Measurements from ENCODE around the gene HAAO.
"Not testable (repeated sequence)": the region's sequence is repeated elsewhere in the genome, so short reads cannot be mapped to it uniquely, and the experiment has no call there.

Gene HAAO

DNA sequence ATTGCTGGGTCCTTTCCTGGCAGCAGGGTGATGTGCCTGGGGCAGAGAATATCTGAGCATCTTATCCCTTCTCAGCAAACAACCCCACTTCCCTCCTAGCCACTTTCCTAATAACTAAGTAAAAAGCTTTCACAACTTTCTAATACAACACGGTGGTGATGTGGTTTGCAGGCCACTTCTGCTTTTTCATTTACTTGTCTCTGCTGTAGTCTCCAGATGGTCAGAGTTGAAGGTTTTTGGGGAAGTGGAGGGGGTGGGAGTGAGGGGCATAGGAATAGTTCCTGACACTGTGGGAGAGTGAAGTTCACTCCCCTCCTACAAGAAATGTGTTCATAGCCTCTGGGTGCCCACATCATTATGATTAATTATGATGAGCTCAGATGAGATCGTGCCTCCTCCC is 40.1 kb downstream of the HAAO start:
- no peak for DNase-seq (ENCODE audit: low read depth in 2 of 2)

DNA sequence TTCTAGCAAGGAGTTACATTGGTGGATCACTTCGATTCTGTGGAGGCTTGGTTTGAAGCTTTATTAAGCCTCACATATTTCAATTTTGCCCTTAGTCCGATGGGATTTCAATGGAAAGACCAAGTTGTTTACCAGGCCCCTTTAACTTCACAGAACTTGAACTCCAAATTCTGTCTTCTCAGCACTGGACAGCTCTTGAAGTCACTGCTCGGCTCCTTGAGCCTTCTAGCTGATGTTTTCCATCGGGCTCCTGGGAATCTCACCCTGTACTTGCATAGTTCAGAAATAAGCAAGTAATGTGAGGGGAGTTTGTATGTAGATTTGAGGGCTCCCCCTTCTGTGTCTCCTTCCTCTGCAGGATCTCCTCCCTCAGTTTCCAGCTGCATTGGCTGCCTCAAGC is 43.5 kb downstream of the HAAO start:
- DNase-seq (ENCODE audit: low read depth in 2 of 2), result no peak

DNA sequence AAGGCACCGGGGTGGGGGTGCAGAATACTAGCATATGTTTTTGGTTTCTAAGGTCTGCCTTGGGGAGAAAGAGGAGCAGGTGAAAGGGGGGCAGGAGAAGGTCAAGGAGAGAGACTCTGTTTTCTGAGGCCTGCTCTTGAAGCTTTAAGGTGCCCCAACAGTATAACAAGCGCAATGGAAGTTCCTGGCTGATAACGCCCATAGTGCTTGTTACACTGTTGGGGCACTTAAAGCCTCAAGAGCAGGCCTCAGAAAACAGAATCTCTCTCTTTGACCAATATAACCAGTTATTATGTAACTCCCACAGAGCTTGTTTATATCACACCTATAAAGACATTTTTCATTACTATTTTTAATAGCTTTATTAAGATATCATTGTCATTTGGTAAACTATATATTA is 45.0 kb downstream of the HAAO start:
- DNase-seq (ENCODE audit: low read depth in 2 of 2), result no peak

DNA sequence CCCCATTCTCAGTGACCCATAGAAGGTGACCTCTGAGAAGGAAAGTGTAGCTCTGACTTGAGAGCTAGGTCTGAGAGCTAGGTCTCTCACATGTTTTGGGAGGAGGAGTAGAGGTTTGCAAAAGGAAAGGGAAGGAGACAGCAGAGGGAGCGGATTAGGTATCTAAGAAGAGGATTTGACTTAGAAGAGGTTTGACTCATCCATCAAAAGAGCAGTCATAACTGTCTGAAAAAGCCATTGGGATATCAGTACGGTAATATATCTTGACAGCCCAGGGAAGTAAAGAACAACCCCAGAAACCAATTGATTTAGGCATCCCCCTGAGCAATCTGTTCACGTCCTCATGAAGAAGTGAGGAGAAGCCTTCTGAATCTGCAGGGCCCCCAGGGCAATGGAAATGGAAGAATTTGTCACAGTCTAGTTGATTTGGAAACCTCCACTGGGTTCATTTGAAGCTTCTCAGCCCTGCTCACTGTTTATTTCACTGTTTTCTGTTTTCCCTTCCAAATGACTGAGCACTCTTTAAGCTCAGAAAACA is 47.8 kb downstream of the HAAO start:
- DNase-seq (ENCODE audit: low read depth in 2 of 2), result no peak

DNA sequence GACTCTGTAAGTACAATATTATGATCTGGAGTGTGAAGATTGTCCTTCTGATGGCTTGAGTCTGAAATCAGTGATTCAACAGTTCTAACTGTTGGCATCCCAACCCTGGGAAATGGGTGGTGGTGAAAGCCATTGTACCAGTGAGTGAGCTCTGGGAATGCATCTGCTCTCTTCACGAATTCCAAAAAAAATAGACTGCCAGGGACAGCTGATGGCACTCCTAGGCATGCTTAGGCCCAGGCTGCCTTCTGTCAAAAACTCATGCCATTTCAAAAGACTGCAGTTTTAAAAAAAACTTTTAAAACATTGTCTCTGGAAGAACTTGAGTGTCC is 48.8 kb downstream of the HAAO start:
- no peak for DNase-seq (ENCODE audit: low read depth in 2 of 2)

DNA sequence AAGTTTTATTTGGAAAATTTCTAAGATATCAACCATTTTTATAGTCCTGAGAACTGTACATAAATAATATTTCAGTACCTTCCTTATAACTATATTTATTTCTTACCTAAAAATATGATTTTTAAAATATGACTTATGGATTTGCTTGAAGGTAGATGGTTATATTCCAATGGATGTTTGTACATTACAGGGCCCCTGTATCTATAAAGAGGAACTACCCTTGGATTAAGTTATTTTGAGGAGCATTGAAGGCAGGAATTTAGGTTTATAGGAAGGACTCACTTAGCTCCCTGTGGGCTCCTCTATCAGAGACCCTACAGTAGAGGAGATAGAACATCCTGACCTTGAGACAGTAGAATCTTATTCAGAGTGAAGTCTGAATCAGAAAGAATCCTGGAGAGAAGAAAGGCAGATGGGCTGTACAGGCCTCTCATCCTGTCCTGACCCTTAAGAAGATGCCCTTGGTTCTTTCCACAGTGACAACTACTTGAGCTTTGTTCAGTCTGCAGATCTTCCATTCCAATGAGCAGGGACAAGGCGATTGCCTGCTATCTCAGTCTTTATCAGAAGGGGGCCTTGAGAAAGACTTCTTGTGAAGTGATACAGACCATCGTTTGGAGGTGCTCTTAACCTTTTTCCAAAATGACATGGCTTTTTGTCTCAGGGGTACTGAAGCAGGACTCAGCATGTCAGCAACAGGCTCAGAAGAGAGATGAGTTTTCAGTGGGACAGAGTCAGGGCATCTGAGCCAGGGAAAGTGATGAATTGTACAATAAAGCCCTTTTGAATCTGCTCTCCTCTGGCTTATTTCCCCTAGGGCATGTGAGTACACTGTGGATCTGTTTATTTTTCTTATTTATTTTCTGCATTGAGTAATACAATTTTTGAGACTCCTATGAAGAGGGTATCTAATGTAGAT is 49.4 kb downstream of the HAAO start:
- DNase-seq (ENCODE audit: low read depth in 2 of 2), result no peak

DNA sequence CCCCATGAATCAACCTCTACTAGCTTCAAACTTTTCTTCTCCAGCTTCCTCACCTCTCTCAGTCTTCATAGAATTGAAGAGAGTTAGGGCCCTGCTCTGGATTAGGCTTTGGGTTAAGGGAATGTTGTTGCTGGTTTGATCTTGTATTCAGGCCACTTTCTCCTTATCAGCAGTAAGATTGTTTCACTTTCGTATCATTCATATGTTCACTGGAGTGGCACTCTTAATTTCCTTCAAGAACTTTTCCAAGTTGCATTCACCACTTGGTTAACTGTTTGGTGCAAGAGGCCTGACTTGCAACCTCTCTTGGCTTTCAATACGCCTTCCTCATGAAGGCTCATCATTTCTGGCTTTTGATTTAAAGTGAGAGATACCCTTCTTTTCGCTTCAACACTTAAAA is 51.2 kb downstream of the HAAO start:
- no peak for DNase-seq (ENCODE audit: low read depth in 2 of 2)

DNA sequence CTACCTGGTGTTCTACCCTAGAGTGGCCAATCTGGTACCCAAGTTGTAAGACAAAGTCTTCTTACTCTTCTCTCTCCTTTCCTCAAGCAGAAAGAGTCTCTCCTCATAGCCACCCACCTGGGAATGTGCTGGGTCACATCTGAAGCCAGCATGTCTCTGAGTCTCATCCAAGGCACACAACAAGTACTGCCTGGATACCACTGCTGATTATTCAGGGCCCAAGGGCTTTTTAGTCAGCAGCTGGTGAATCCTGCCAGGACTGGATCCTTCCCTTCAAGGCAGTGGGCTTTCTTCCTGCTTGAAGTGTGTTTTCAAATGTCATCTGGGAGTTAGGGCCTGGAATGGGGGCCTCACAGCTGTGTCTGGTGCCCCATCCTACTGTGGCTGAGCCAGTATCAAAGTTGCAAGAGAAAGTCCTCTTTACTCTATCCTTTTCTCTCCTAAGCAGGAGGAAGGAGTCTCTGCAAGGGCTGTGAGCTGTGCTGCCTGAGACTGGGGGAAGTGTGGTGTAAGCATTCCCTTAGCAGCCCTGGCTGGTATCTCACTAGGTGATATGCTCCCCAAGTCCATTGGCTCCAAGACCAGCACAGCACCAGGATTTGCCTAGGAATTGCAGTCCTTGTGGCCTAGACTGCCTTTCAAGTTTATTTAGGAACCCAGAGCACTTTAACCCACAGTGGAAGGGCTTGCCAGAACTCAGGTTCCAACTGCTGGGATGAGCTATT is 55.6 kb downstream of the HAAO start:
- DNase-seq (ENCODE audit: low read depth in 2 of 2), result no peak

DNA sequence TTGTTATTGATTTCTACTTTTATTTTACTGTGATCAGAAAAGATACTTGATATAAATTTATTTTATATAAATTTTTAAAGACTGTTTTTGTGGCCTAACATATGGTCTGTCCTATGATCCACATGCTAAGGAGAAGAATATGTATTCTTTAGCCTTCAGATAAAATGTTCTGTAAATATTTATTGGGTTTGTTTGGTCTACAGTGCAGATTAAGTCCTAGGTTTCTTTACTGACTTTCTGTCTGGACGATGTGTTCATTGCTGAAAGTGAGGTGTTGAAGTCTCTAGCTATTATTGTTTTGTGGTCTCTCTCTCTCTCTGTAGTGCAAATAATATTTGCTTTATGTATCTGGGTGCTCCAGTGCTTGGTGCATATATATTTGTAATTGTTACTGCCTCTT is 58.5 kb downstream of the HAAO start:
- no peak for DNase-seq (ENCODE audit: low read depth in 2 of 2)

DNA sequence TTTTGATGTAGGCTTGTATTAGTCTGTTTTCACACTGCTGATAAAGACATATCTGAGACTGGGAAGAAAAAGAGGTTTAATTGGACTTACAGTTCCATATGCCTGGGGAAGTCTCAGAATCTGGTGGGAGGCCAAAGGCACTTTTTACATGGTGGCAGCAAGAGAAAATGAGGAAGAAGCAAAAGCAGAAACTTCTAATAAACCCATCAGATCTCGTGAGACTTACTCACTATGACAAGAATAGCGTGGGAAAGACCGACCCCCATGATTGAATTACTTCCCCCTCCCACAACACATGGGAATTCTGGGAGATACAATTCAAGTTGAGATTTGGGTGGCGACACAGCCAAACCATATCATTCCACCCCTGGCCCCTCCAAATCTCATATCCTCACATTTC is 61.1 kb downstream of the HAAO start:
- not testable (repeated sequence) for DNase-seq (ENCODE audit: low read depth in 2 of 2)

DNA sequence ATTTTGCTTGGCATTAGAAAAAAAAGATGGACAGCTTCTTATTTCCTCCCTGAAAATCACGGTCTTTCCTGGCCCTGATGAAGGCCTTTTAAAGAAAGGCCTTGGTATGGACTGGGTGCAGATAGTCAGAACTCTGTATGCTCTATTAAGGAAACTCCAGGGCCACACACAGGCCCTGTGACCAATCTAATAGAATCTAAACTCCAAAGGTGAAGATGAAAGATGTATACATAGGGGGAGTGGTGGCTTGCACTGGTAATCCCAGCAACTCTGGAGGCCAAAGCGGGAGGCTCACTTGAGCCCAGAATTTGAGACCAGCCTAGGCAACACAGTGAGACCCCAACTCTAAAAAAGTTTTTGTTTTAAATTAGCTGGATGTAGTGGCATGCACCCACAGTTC is 65.7 kb downstream of the HAAO start:
- DNase-seq (ENCODE audit: low read depth in 2 of 2), result no peak

DNA sequence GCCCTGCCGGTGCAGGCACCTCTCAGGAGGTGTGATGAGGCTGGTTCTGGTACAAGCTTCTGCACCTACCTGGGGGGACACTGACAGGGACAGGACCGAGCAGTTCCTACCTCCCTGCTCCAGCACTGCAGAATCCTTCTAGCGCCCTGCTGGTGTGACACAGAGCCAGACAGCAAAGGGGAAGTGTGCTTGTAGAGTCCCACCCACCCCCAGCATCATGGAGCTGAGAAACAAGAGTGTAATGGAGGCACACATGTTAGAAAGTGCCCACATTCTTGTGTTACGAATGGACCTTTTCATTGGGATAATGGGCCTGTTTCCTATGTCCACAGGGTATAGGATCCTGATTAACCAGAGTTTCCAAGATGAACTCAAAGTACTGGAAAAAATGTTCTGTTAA is 66.7 kb downstream of the HAAO start:
- no peak for DNase-seq (ENCODE audit: low read depth in 2 of 2)

DNA sequence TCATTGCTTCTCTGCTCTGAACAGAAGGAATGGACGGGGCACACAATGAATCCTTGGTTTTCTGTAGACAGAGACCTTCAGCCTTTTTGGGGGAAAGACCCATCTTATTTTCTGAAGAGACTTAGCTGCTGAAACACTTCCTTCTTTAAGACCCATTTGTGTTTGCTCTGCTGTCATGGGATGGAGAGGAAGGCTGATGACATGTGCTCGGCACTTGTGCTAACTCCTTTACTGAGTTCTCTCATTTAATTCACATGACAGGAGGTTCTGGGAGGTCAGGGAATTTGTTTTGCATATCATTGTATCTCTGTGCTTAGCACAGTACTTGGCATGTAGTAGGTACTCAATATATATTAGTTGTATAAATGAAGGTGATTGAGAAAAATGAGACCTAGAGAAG is 67.5 kb downstream of the HAAO start:
- DNase-seq (ENCODE audit: low read depth in 2 of 2), result no peak

DNA sequence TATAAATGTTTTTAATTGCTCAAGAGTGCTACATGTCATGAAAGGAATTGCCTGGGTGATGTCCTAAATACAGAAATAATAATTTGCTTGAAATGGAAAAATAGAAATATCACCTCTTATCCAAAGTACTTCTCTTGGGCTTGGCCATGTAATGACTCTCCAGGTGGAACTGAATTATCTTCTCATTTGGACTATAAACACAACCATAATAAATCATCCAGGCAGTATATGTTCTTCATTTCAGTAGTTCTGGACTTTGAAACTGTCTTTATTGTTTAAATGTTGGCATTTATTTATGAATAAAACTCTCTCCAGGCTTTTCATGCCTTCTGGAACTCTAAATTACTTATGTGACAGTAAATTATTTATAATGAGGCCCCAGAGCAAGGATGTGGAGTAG is 68.9 kb downstream of the HAAO start:
- no peak for DNase-seq (ENCODE audit: low read depth in 2 of 2)

DNA sequence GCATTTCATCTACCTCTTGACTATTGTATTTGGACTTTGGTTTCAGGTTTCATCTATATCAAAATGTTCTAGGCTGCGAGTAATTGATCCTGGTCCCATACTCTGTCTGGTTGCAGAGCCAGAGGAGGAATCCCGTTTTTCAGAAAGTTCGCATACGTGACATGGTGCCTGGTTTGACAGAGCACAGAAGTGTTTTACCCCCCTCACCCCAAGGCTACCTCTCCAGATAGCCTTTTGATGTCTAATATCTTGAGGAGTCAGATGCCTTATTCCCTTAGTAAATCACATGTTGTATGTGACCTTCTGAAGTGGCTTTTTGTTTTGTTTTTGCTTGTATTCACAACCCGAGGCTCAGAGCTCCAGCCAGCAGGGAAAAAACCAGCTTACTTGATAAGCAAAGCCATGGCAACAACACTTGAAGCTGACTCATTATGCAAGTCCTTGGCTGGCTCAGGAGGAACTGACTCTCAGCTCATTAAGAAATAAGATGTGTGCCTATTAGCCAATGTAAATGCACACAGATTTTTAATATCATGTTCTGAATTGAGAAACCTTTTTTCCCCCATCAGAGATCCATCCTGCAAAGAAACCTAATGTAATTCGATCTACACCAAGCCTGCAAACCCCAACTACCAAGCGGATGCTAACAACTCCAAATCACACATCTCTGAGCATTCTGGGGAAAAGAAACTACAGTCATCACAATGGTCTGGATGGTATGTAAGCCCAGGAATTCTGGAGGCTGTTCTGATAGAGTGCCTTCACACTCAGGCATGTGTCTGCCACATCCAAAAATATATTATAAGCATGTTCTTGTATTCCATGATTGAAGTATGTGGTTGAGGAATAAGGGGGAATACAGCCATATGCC is 69.8 kb downstream of the HAAO start:
- DNase-seq (ENCODE audit: low read depth in 2 of 2), result no peak

DNA sequence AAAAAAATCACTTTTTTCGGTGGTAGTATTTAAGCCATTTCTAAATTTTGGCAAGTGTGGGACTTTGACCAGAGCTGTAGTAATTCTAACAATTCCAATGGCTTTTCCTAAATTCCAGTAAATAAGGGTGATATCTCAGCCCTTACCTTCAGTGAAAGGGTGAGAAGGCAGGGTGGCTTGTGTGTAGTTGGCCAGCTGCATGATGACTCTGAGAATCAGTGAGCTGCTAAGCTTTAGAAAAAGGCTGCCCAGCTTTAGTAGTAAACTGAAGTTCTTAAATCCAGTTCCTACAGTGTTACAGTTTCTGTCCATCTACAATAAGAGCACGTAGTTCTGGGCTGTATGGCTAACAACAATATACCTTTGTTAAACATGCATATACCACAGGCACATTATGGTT is 70.5 kb downstream of the HAAO start:
- DNase-seq (ENCODE audit: low read depth in 2 of 2), result no peak

All from stimulated activated CD4-positive, alpha-beta T cell treated with anti-CD3 and anti-CD28 coated beads, Interleukin-1b, Interleukin-23, amount 100 ng/mL, for 1 hour (primary cell).